Measurements from ENCODE around the gene PRDM16. TPM values are rescaled to one million over a fixed set of nuclear protein-coding genes. Genes with fewer than 3 reads are reported as not detected.

The PRDM16 gene
- total and polyA plus RNA-seq, 2 of the 4 experiments (the other 2 are of a cell fraction): 0.02 TPM; not detected in 1

DNA sequence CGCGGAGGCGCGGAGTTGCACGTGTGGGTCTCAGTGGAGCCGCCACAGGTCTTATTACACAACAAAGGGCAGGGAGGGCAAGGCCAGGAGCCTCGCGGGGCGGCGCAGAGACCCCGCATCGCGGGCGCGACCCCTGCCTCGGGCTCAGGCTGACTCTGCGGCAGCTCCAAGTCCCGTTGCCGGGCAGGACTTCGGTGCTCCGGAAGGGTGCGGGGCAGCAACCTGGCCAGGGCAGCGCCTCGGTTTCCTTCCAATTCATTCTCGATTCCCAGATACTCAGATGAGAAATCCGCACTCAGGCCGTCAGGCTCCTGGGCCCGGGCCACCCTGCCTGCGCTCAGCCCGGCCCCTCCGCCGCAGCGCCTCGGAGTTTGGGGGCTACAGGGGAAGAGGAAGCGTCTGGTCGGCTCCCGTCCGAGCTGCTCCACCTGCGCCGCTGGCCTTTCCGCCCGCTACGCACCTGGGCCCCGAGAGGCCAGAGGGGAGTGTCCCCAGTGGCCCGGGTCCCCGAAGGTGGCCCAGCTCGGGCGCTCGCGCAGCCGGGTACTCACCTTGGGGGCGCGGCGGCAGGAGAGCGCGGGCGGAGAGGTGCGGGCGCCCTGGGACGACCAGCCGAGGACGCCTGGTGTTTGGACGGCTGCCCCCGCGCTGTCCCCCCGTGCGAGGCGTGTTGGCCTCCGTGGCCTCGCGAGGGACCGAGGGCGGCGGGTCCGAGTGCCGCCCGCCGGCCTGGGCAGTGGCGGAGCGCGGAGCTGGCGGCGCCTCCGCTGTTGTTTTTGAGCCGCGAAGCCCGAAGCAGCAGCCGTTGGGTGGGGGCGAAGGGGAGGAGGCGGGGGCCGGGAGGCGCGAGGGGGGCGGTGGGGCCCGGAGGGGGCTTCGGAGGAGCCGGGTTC, 1.1 kb upstream of the PRDM16 start:
- H3K27me3 ChIP-seq (ENCODE audit: control insufficient read depth, insufficient read depth, low read length): peaks cover 78% of the 10 kb centered on the region

More for the DNA sequence above, 1.1 kb upstream of the PRDM16 start:
- Histone ChIP-seq H4K5ac (ENCODE audit: low read depth, low read length) (no peak overlapping the region), H3K9me1 (ENCODE audit: insufficient read depth, low read length) (no peaks in the 10 kb centered on the region), H3K4ac (ENCODE audit: low read depth, low read length) (no peak overlapping the region), H2AK9ac (replicated peaks; ENCODE audit: low read depth, low read length, poor library complexity) (no peak overlapping the region), H2BK5ac (ENCODE audit: low read depth, low read length, poor library complexity, severe bottlenecking) (no peak overlapping the region), H3K79me1 (ENCODE audit: low read depth in 1 of 2, low read length in 2 of 2) (no peaks in the 10 kb centered on the region), H2AFZ (replicated peaks; ENCODE audit: low read length, poor library complexity) (no peak overlapping the region), H2BK120ac (ENCODE audit: low read depth, low read length) (no peak overlapping the region), H4K20me1 (ENCODE audit: insufficient read depth, low read length) (no peaks in the 10 kb centered on the region), H4K8ac (ENCODE audit: low read depth in 2 of 2, low read length in 2 of 2) (no peak overlapping the region), H3K56ac (ENCODE audit: extremely low read depth, insufficient read depth, low read length) (no peak overlapping the region), H3K4me3 (ENCODE audit: insufficient read depth, low read depth, low read length) (no peak overlapping the region), H3K27ac (ENCODE audit: insufficient read depth, low read length) (no peak overlapping the region), H3K36me3 (ENCODE audit: control insufficient read depth, insufficient read depth, low read length) (no peaks in the 10 kb centered on the region), H4K91ac (ENCODE audit: insufficient read depth, low read depth, low read length) (no peak overlapping the region), H3K4me2 (ENCODE audit: low read depth, low read length) (no peak overlapping the region), H2BK20ac (ENCODE audit: low read depth, low read length) (no peak overlapping the region), H3K9ac (ENCODE audit: low read depth, low read length) (no peak overlapping the region), H3K14ac (replicated peaks; ENCODE audit: low read depth, low read length) (no peak overlapping the region), H2BK15ac (ENCODE audit: low read depth, low read length) (no peak overlapping the region), H3K23ac (ENCODE audit: low read depth, low read length) (no peak overlapping the region), H3K18ac (ENCODE audit: low read depth, low read length) (no peak overlapping the region), H3K4me1 (ENCODE audit: control insufficient read depth, insufficient read depth, low read length) (peaks cover 2% of the 10 kb centered on the region; the same call in 1 of the 2 replicates), H2AK5ac (ENCODE audit: low read depth, low read length) (no peak overlapping the region), H3K9me3 (ENCODE audit: control insufficient read depth, insufficient read depth, low read length) (no peaks in the 10 kb centered on the region)
- TF ChIP-seq, protein P1, sequence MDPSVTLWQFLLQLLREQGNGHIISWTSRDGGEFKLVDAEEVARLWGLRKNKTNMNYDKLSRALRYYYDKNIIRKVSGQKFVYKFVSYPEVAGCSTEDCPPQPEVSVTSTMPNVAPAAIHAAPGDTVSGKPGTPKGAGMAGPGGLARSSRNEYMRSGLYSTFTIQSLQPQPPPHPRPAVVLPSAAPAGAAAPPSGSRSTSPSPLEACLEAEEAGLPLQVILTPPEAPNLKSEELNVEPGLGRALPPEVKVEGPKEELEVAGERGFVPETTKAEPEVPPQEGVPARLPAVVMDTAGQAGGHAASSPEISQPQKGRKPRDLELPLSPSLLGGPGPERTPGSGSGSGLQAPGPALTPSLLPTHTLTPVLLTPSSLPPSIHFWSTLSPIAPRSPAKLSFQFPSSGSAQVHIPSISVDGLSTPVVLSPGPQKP (IDR thresholded peaks at IDR 0.05; ENCODE audit: borderline replicate concordance, low read depth, low read length): no peak
- TF ChIP-seq MAFK (IDR thresholded peaks at IDR 0.05; ENCODE audit: low read depth, low read length) (no peak), RFX5 (IDR thresholded peaks at IDR 0.05; ENCODE audit: low read depth, low read length) (no peak), POLR2A (IDR thresholded peaks at IDR 0.05; ENCODE audit: low read depth, low read length) (no peak), RAD21 (IDR thresholded peaks at IDR 0.05; ENCODE audit: low read length) (no peak), MAZ (IDR thresholded peaks at IDR 0.05; ENCODE audit: borderline replicate concordance, low read depth, low read length) (no peak), CHD1 (IDR thresholded peaks at IDR 0.05; ENCODE audit: low read depth, low read length) (no peak), RCOR1 (IDR thresholded peaks at IDR 0.05; ENCODE audit: insufficient replicate concordance, low read length) (no peak), SMC3 (IDR thresholded peaks at IDR 0.05; ENCODE audit: low read depth, low read length) (no peak), FOS (IDR thresholded peaks at IDR 0.05; ENCODE audit: low read depth, low read length) (no peak), BHLHE40 (IDR thresholded peaks at IDR 0.05; ENCODE audit: low read depth, low read length) (no peak), CEBPB (IDR thresholded peaks at IDR 0.05; ENCODE audit: low read depth, low read length) (no peak), MXI1 (IDR thresholded peaks at IDR 0.05; ENCODE audit: borderline replicate concordance, low read depth, low read length) (no peak)
- TF ChIP-seq, protein P2, sequence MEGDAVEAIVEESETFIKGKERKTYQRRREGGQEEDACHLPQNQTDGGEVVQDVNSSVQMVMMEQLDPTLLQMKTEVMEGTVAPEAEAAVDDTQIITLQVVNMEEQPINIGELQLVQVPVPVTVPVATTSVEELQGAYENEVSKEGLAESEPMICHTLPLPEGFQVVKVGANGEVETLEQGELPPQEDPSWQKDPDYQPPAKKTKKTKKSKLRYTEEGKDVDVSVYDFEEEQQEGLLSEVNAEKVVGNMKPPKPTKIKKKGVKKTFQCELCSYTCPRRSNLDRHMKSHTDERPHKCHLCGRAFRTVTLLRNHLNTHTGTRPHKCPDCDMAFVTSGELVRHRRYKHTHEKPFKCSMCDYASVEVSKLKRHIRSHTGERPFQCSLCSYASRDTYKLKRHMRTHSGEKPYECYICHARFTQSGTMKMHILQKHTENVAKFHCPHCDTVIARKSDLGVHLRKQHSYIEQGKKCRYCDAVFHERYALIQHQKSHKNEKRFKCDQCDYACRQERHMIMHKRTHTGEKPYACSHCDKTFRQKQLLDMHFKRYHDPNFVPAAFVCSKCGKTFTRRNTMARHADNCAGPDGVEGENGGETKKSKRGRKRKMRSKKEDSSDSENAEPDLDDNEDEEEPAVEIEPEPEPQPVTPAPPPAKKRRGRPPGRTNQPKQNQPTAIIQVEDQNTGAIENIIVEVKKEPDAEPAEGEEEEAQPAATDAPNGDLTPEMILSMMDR (conservative IDR thresholded peaks at IDR 0.05; ENCODE audit: low read depth, low read length): no peak
- TF ChIP-seq, protein P3, sequence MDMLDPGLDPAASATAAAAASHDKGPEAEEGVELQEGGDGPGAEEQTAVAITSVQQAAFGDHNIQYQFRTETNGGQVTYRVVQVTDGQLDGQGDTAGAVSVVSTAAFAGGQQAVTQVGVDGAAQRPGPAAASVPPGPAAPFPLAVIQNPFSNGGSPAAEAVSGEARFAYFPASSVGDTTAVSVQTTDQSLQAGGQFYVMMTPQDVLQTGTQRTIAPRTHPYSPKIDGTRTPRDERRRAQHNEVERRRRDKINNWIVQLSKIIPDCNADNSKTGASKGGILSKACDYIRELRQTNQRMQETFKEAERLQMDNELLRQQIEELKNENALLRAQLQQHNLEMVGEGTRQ (IDR thresholded peaks at IDR 0.05; ENCODE audit: low read depth, low read length): no peak
- dilution Hi-C loops (cut with HindIII; ENCODE audit: low sequenced_read_pairs, unreplicated experiment) (no loop called here), in situ Hi-C loops (cut with MboI; ENCODE audit: low sequenced_read_pairs) (loop anchor here (25.0 kb wide), 1 partner anchor 631 kb away; no protein-coding TSS in a partner anchor), intact Hi-C loops (cut with micrococcal nuclease) (loop anchor here (10.0 kb wide), 1 partner anchor 247 kb away; no protein-coding TSS in a partner anchor)
- POLR2A ChIA-PET (ENCODE audit: unreplicated experiment): no interaction called here
- BruUV-seq (replicated peaks): no TSS peak
- no peak for DNase-seq
- ATAC-seq (ENCODE audit: low read depth): no peak
- CTCF ChIA-PET: no interaction called here
- 1% methylated on average over 26 of the region's 97 CpGs; no CpG with 5 or more reads in 1 of the 2 experiments for WGBS, 2 experiments (ENCODE audit: extremely low coverage in 2 of 2, insufficient read length in 1 of 2)
